K562 (cell line): ENCODE data around the gene MLLT6. TPM values are rescaled to one million over a fixed set of nuclear protein-coding genes. Genes with fewer than 3 reads are reported as not detected.

Experiments used
- ATAC-seq: fragments of 200-7000 bp; cut with Tn5 transposase; 3 replicates; pipeline ENCODE4 v1.9.1; 2020; ENCODE audit warnings: moderate library complexity
- BruUV-seq: library from RNA; stranded (reverse); fragments of 400-500 nt; replicated peaks from 2 replicates; lab custom pipeline; 2021; lab: Mats Ljungman, UMichigan
- CTCF ChIA-PET: fragments of 300-600 bp; formaldehyde crosslinking; extraction: SDS; loops from one replicate; lab custom pipeline; 2021; ENCODE audit warnings: low intra/inter-chr PET ratio; lab: Yijun Ruan, JAX
- POLR2A ChIA-PET: fragments of 300-600, 350-650 bp; sonication (Branson Sonifier 250); formaldehyde crosslinking; extraction: SDS; loops from one replicate; lab custom pipeline; 2021; ENCODE audit warnings: antibody characterized with exemption, inconsistent platforms; lab: Yijun Ruan, JAX
- DNase-seq, 4 experiments: peaks; one replicate each; pipeline versions ENCODE4 v3.0.0 to v3.0.0-alpha.2; 2011 to 2018; ENCODE audit warnings: low spot score in 3 of 4, mixed read lengths in 3 of 4; ENCODE audit errors: extremely low read depth in 1 of 4
- FAIRE-seq: peaks from 2 replicates; lab custom pipeline; 2011; peaks lifted over from hg19 to GRCh38; lab: Jason Lieb, UNC
- H2AFZ ChIP-seq: 2 replicates; pipeline ENCODE4 v1.6.0; 2011; ENCODE audit warnings: low read depth, low read length, control low read depth, inconsistent platforms
- H3K27ac ChIP-seq: fragments of 200-600 bp; 3 replicates; pipeline ENCODE4 v1.8.0; 2011; ENCODE audit warnings: low read depth, mild to moderate bottlenecking, control low read depth, inconsistent platforms, low read length, moderate library complexity, mixed read lengths; ENCODE audit errors: extremely low read depth
- H3K27me3 ChIP-seq, 2 experiments: fragments of 300-600 bp in 1 of 2; 2 replicates in 1 of 2; 3 replicates in 1 of 2; pipeline versions ENCODE4 v1.6.0 to v1.8.0; 2011; ENCODE audit warnings: inconsistent platforms in 2 of 2, low read length in 2 of 2, mild to moderate bottlenecking in 1 of 2, mixed read lengths in 1 of 2, moderate library complexity in 1 of 2; ENCODE audit not compliant: control insufficient read depth in 2 of 2, insufficient read depth in 2 of 2
- H3K36me3 ChIP-seq: fragments of 300-600 bp; 3 replicates; pipeline ENCODE4 v1.8.0; 2011; ENCODE audit warnings: mild to moderate bottlenecking, low read length, inconsistent platforms; ENCODE audit not compliant: control insufficient read depth, insufficient read depth
- H3K4me1 ChIP-seq, 2 experiments: fragments of 200-600 bp in 1 of 2; replicated peaks in 1 of 2; 2 replicates in 1 of 2; 3 replicates in 1 of 2; pipeline versions ENCODE4 v1.5.1 to v1.8.0; 2011; ENCODE audit warnings: inconsistent platforms in 2 of 2, low read length in 2 of 2, mild to moderate bottlenecking in 1 of 2, mixed read lengths in 1 of 2, moderate library complexity in 1 of 2; ENCODE audit not compliant: control insufficient read depth in 2 of 2, insufficient read depth in 2 of 2
- H3K4me2 ChIP-seq: 2 replicates; pipeline ENCODE4 v1.6.1; 2011; ENCODE audit warnings: low read length, control low read depth, inconsistent platforms, mixed read lengths; ENCODE audit not compliant: insufficient read depth
- H3K4me3 ChIP-seq: fragments of 200-600 bp; sonication (generic), shearing (Covaris generic); 2 replicates; pipeline ENCODE4 v1.5.1; 2016; ENCODE audit warnings: control low read depth, inconsistent platforms
- H3K79me2 ChIP-seq: fragments of 200-600 bp; 3 replicates; pipeline ENCODE4 v1.8.0; 2011; ENCODE audit warnings: low read length, inconsistent platforms; ENCODE audit not compliant: control insufficient read depth, insufficient read depth
- H3K9ac ChIP-seq, 2 experiments: 2 replicates each; pipeline versions ENCODE4 v1.6.0 to v1.6.1; 2011; ENCODE audit warnings: low read depth in 2 of 2, low read length in 2 of 2, control low read depth in 1 of 2, inconsistent platforms in 1 of 2, mild to moderate bottlenecking in 1 of 2, mixed read lengths in 1 of 2; ENCODE audit not compliant: insufficient read depth in 1 of 2
- H3K9me1 ChIP-seq: one replicate; pipeline ENCODE4 v1.6.0; 2011; ENCODE audit warnings: inconsistent platforms, mild to moderate bottlenecking, low read length, moderate library complexity; ENCODE audit not compliant: control insufficient read depth, insufficient read depth
- H3K9me3 ChIP-seq: replicated peaks from 2 replicates; pipeline ENCODE4 v1.5.1; 2011; ENCODE audit warnings: low read depth, low read length, inconsistent platforms; ENCODE audit not compliant: control insufficient read depth, insufficient read depth
- H4K20me1 ChIP-seq: replicated peaks from 2 replicates; pipeline ENCODE4 v1.6.1; 2011; ENCODE audit warnings: low read length, inconsistent platforms, mixed read lengths; ENCODE audit not compliant: control insufficient read depth, insufficient read depth
- ARID1B ChIP-seq: fragments of 450-650 bp; IDR thresholded peaks from 2 replicates; pipeline ENCODE4 v1.6.1; 2016; ENCODE audit warnings: antibody characterized with exemption, mild to moderate bottlenecking, inconsistent platforms
- DEAF1 ChIP-seq: fragments of 450-650 bp; formaldehyde crosslinking; IDR thresholded peaks from 2 replicates; pipeline ENCODE4 v1.4.0; 2020; ENCODE audit warnings: mild to moderate bottlenecking, moderate library complexity
- E2F5 ChIP-seq: sonication (generic); formaldehyde crosslinking; IDR thresholded peaks from 2 replicates; pipeline ENCODE4 v1.8.0; 2022; ENCODE audit warnings: mild to moderate bottlenecking, missing genetic modification reagents
- KLF1 ChIP-seq: fragments of 450-650 bp; IDR thresholded peaks from 2 replicates; pipeline ENCODE4 v1.6.1; 2016; ENCODE audit warnings: missing genetic modification characterization, missing compliant biosample characterization
- NCOA6 ChIP-seq: fragments of 450-650 bp; IDR thresholded peaks from 2 replicates; pipeline ENCODE4 v1.6.1; 2017; ENCODE audit warnings: mild to moderate bottlenecking
- RHOXF2B ChIP-seq: fragments of 250-450 bp; sonication (Bioruptor Pico); conservative IDR thresholded peaks from 2 replicates; pipeline ENCODE4 v1.5.1; 2021
- ZBTB11 ChIP-seq, 3 experiments: fragments of 200-800 bp in 1 of 3; fragments of 250-450 bp in 1 of 3; fragments of 450-650 bp in 1 of 3; sonication (Bioruptor Pico) in 1 of 3; sonication (Bioruptor generic) in 1 of 3; formaldehyde crosslinking in 1 of 3; IDR thresholded peaks; 2 replicates each; pipeline versions ENCODE4 v1.6.1 to v1.8.0; 2016 to 2022; ENCODE audit warnings: mild to moderate bottlenecking in 2 of 3, missing genetic modification characterization in 2 of 3, missing compliant biosample characterization in 1 of 3, moderate library complexity in 1 of 3
- ZBTB12 ChIP-seq: fragments of 250-450 bp; sonication (Bioruptor Pico); IDR thresholded peaks from 2 replicates; pipeline ENCODE4 v1.4.0; 2020
- ZNF668 ChIP-seq: fragments of 250-450 bp; sonication (Bioruptor Pico); IDR thresholded peaks from 2 replicates; pipeline ENCODE4 v1.8.0; 2022; ENCODE audit warnings: mild to moderate bottlenecking, inconsistent platforms
- WGBS: fragments of 100-300 bp; shearing (Covaris generic); methylation state at CpG from one replicate; pipeline ENCODE4 v1.1.6; 2016; ENCODE audit warnings: low coverage, mixed read lengths; ENCODE audit not compliant: insufficient coverage; ENCODE audit errors: missing lambda C conversion rate; 5-methylcytosine and 5-hydroxymethylcytosine counted together
- in situ Hi-C: fragments of 300-500 bp; cut with MboI; formaldehyde crosslinking; loops from 4 replicates; pipeline ENCODE4 v1.15.0; 2018; ENCODE audit warnings: inconsistent platforms, mixed read lengths
- intact Hi-C: fragments of 100-400 bp; cut with micrococcal nuclease; formaldehyde crosslinking; loops from 2 replicates; pipeline ENCODE4 v1.14.2; 2022
- polyA plus RNA-seq, 8 experiments: library from polyadenylated mRNA; depleted of rRNA in 4 of 8; stranded (reverse) in 5 of 8; unstranded in 3 of 8; fragments of >200 nt; fragmentation: Nextera tagmentation in 2 of 8; fragmentation: Illumina TruSeq in 1 of 8; extraction: Ambion mirVana in 2 of 8; extraction: Trizol in 1 of 8; gene quantifications; 2 replicates each; pipeline versions ENCODE4 v1.2.1 to v1.2.3, GENCODE V29; 2011 to 2014; ENCODE audit warnings: inconsistent platforms in 1 of 8, missing spikeins in 1 of 8
- total RNA-seq, 7 experiments: library from RNA; depleted of rRNA in 6 of 7; stranded (reverse); fragments of >200 nt in 6 of 7; fragmentation: Illumina TruSeq in 2 of 7; extraction: Trizol in 2 of 7; gene quantifications; 2 replicates each; pipeline versions ENCODE4 v1.2.1 to v1.2.3, GENCODE V29; 2011 to 2021; ENCODE audit warnings: low replicate concordance in 1 of 7

The MLLT6 gene
- total and polyA plus RNA-seq, 9 of the 15 experiments (the other 6 are each of a cell fraction or from before 2014, with no cell fraction given) = 3.1 to 71.7 (median 30.0) TPM

GRCh38 chr17:38729886-38730525 is 24.9 kb downstream of the MLLT6 start, which contains the start of gene CISD3 (continued):
- peak in 1 of 3 experiments; percentile 14; a peak in 2 of 6 replicates for TF ChIP-seq ZBTB11 (CRISPR knock-in tag; IDR thresholded peaks at IDR 0.05)
- no peak for TF ChIP-seq NCOA6

- in situ Hi-C loops = loop anchor here (5.0 kb wide), 1 partner anchor 53 kb away; no protein-coding TSS in a partner anchor
- Histone ChIP-seq H3K36me3 (peaks cover 43% of the 10 kb centered on the region; the same call in 2 of the 3 replicates), H4K20me1 (0 out of 2 replicates have a peak, but pooled peaks cover 3% of the 10 kb centered on the region), H3K9me1 (peaks cover 3% of the 10 kb centered on the region), H3K9me3 (no peaks in the 10 kb centered on the region), H3K27me3 (no peaks in the 10 kb centered on the region), H3K9ac (peak overlapping the region; percentile 65 to 96), H3K79me2 (peaks cover 24% of the 10 kb centered on the region), H2AFZ (peak overlapping the region; percentile 43), H3K4me1 (peaks cover 43 to 77% of the 10 kb centered on the region in 2 experiments), H3K4me2 (peak overlapping the region; percentile 88), H3K4me3 (peak overlapping the region; percentile 55), H3K27ac (peak overlapping the region; percentile 49)
- DNase-seq (peak in 1 of 4 experiments; percentile 46), ATAC-seq (0 out of 3 replicates have a peak, but pooled peaks have one; percentile 1), FAIRE-seq (no peak)
- BruUV-seq = TSS peak; percentile 27
- intact Hi-C loops = loop anchor here (1.0 kb wide), 1 partner anchor 53 kb away; no protein-coding TSS in a partner anchor
- 2% methylated on average over 26 of the region's 27 CpGs for WGBS
- ChIA-PET POLR2A (interaction anchor here (0.5 to 1.8 kb wide), 11 partner anchors 10 to 227 kb away, joined by 3 to 6 read pairs (median 3); partner anchors contain the start of gene MLLT6), CTCF (interaction anchor here (1.7 kb wide), 1 partner anchor 54 kb away, joined by 3 read pairs; no protein-coding TSS in a partner anchor)
- TF ChIP-seq DEAF1 (CRISPR knock-in tag) = no peak
- no peak for TF ChIP-seq RHOXF2B
- TF ChIP-seq ARID1B = 0 out of 2 replicates have a peak, but pooled peaks have one; percentile 24
- no peak for TF ChIP-seq E2F5
- no peak for TF ChIP-seq ZNF668 (CRISPR knock-in tag)
- TF ChIP-seq KLF1 = no peak
- no peak for TF ChIP-seq ZBTB12 (CRISPR knock-in tag)
These were observed 25.7 kb downstream of the MLLT6 start for GRCh38 chr17:38730526-38731379.
